ENCODE measurements around the gene DENND1A.

Gene DENND1A

GRCh38 chr9:123923377-123923776 lies 6.5 kb downstream of the DENND1A start:
- H4K20me1 ChIP-seq (ENCODE audit: insufficient read depth, low read length, poor library complexity, severe bottlenecking): peaks cover 27% of the 10 kb centered on the region

GRCh38 chr9:123922911-123923310 lies 7.0 kb downstream of the DENND1A start:
- no peaks in the 10 kb centered on the region for H3K79me2 ChIP-seq (ENCODE audit: insufficient read depth, low read length)
- no peak overlapping the region for H3K4me3 ChIP-seq (ENCODE audit: low read length, poor library complexity, severe bottlenecking)
- H3K4me1 ChIP-seq (ENCODE audit: insufficient read depth, low read length, poor library complexity, severe bottlenecking): peaks cover 24% of the 10 kb centered on the region
- no peaks in the 10 kb centered on the region for H3F3A ChIP-seq (ENCODE audit: low read depth)
- TF ChIP-seq EZH2phosphoT487 (IDR thresholded peaks at IDR 0.05; ENCODE audit: borderline replicate concordance) (no peak), CTCF (conservative IDR thresholded peaks at IDR 0.05; ENCODE audit: low read length) (no peak)
- H3K9me2 ChIP-seq (replicated peaks; ENCODE audit: low read depth, low read length): no peaks in the 10 kb centered on the region
- H4K20me1 ChIP-seq (ENCODE audit: insufficient read depth, low read length, poor library complexity, severe bottlenecking): peaks cover 23% of the 10 kb centered on the region
- H3K36me3 ChIP-seq (ENCODE audit: insufficient read depth, low read length): no peaks in the 10 kb centered on the region
- H3K9me3 ChIP-seq (ENCODE audit: insufficient read depth, low read depth, low read length): no peaks in the 10 kb centered on the region; the same call in 1 of the 2 replicates
- no peak overlapping the region for H3K9ac ChIP-seq (ENCODE audit: low read depth, low read length, poor library complexity, severe bottlenecking)
- H3K27me3 ChIP-seq (ENCODE audit: insufficient read depth, low read length, poor library complexity, severe bottlenecking): no peaks in the 10 kb centered on the region
- H3K4me2 ChIP-seq (ENCODE audit: low read depth, low read length, poor library complexity, severe bottlenecking): no peak overlapping the region
- no peak overlapping the region for H2AFZ ChIP-seq (ENCODE audit: low read length)

More at GRCh38 chr9:123923377-123923776, 6.5 kb downstream of the DENND1A start:
- TF ChIP-seq CTCF (conservative IDR thresholded peaks at IDR 0.05; ENCODE audit: low read length) (no peak), EZH2phosphoT487 (IDR thresholded peaks at IDR 0.05; ENCODE audit: borderline replicate concordance) (no peak)
- Histone ChIP-seq H3K9me2 (replicated peaks; ENCODE audit: low read depth, low read length) (no peaks in the 10 kb centered on the region), H3K9ac (ENCODE audit: low read depth, low read length, poor library complexity, severe bottlenecking) (no peak overlapping the region), H3F3A (ENCODE audit: low read depth) (no peaks in the 10 kb centered on the region), H3K79me2 (ENCODE audit: insufficient read depth, low read length) (no peaks in the 10 kb centered on the region), H3K36me3 (ENCODE audit: insufficient read depth, low read length) (no peaks in the 10 kb centered on the region), H2AFZ (ENCODE audit: low read length) (no peak overlapping the region), H3K4me2 (ENCODE audit: low read depth, low read length, poor library complexity, severe bottlenecking) (no peak overlapping the region), H3K9me3 (ENCODE audit: insufficient read depth, low read depth, low read length) (no peaks in the 10 kb centered on the region; the same call in 1 of the 2 replicates), H3K27me3 (ENCODE audit: insufficient read depth, low read length, poor library complexity, severe bottlenecking) (no peaks in the 10 kb centered on the region), H3K4me1 (ENCODE audit: insufficient read depth, low read length, poor library complexity, severe bottlenecking) (peaks cover 29% of the 10 kb centered on the region), H3K4me3 (ENCODE audit: low read length, poor library complexity, severe bottlenecking) (no peak overlapping the region)

GRCh38 chr9:123922431-123922830 lies 7.5 kb downstream of the DENND1A start:
- no peaks in the 10 kb centered on the region for H3F3A ChIP-seq (ENCODE audit: low read depth)
- no peaks in the 10 kb centered on the region for H3K9me2 ChIP-seq (replicated peaks; ENCODE audit: low read depth, low read length)
- H4K20me1 ChIP-seq (ENCODE audit: insufficient read depth, low read length, poor library complexity, severe bottlenecking): peaks cover 18% of the 10 kb centered on the region
- H3K9ac ChIP-seq (ENCODE audit: low read depth, low read length, poor library complexity, severe bottlenecking): no peak overlapping the region
- peaks cover 20% of the 10 kb centered on the region for H3K4me1 ChIP-seq (ENCODE audit: insufficient read depth, low read length, poor library complexity, severe bottlenecking)
- no peak overlapping the region for H3K4me2 ChIP-seq (ENCODE audit: low read depth, low read length, poor library complexity, severe bottlenecking)
- no peaks in the 10 kb centered on the region for H3K27me3 ChIP-seq (ENCODE audit: insufficient read depth, low read length, poor library complexity, severe bottlenecking)
- H3K36me3 ChIP-seq (ENCODE audit: insufficient read depth, low read length): no peaks in the 10 kb centered on the region
- no peak overlapping the region for H3K4me3 ChIP-seq (ENCODE audit: low read length, poor library complexity, severe bottlenecking)
- no peaks in the 10 kb centered on the region for H3K79me2 ChIP-seq (ENCODE audit: insufficient read depth, low read length)
- no peak for TF ChIP-seq CTCF (conservative IDR thresholded peaks at IDR 0.05; ENCODE audit: low read length)
- H3K9me3 ChIP-seq (ENCODE audit: insufficient read depth, low read depth, low read length): no peaks in the 10 kb centered on the region; the same call in 1 of the 2 replicates
- H2AFZ ChIP-seq (ENCODE audit: low read length): no peak overlapping the region
